Karpas-422 (cell line): ENCODE data around the gene ULBP1. TPM values are rescaled to one million over a fixed set of nuclear protein-coding genes. Genes with fewer than 3 reads are reported as not detected.
"Not testable (repeated sequence)": the region's sequence is repeated elsewhere in the genome, so short reads cannot be mapped to it uniquely, and the experiment has no call there.

Experiments
- DNase-seq: peaks from one replicate; pipeline ENCODE4 v3.0.0-alpha.2; 2015
- H2AFZ ChIP-seq: fragments of 200-600 bp; sonication (generic); 2 replicates; pipeline ENCODE4 v1.6.1; 2014; ENCODE audit warnings: antibody characterized with exemption, low read length, mixed read lengths
- H3K27ac ChIP-seq: fragments of 200-600 bp; sonication (generic); 2 replicates; pipeline ENCODE4 v1.5.1; 2014; ENCODE audit warnings: mild to moderate bottlenecking, low read length, moderate library complexity
- H3K27me3 ChIP-seq: fragments of 200-600 bp; sonication (generic); 2 replicates; pipeline ENCODE4 v1.6.1; 2014; ENCODE audit warnings: low read length, mixed read lengths
- H3K36me3 ChIP-seq: fragments of 200-600 bp; sonication (generic); 2 replicates; pipeline ENCODE4 v1.6.1; 2014; ENCODE audit warnings: low read length, mixed read lengths; ENCODE audit not compliant: insufficient read depth
- H3K4me1 ChIP-seq: fragments of 200-600 bp; sonication (generic); 2 replicates; pipeline ENCODE4 v1.6.1; 2014; ENCODE audit warnings: mild to moderate bottlenecking, low read length, mixed read lengths
- H3K4me2 ChIP-seq: fragments of 200-600 bp; sonication (generic); 2 replicates; pipeline ENCODE4 v1.6.1; 2014; ENCODE audit warnings: low read length, low read depth, mild to moderate bottlenecking; ENCODE audit not compliant: poor library complexity, severe bottlenecking
- H3K4me3 ChIP-seq: fragments of 200-600 bp; sonication (generic); 2 replicates; pipeline ENCODE4 v1.5.1; 2014; ENCODE audit warnings: mild to moderate bottlenecking, antibody characterized with exemption, low read length, mixed read lengths
- H3K79me2 ChIP-seq: fragments of 200-600 bp; sonication (generic); 2 replicates; pipeline ENCODE4 v1.6.1; 2014; ENCODE audit warnings: mild to moderate bottlenecking, low read length, mixed read lengths
- H3K9ac ChIP-seq: fragments of 200-600 bp; sonication (generic); 2 replicates; pipeline ENCODE4 v1.6.0; 2014; ENCODE audit warnings: low read length
- H3K9me2 ChIP-seq: fragments of 200-600 bp; sonication (generic), shearing (Covaris generic); replicated peaks from 2 replicates; pipeline ENCODE4 v1.6.0; 2014; ENCODE audit warnings: mild to moderate bottlenecking, low read length, moderate library complexity; ENCODE audit not compliant: insufficient read depth
- H3K9me3 ChIP-seq: fragments of 300-700, 200-600 bp; sonication (generic); 2 replicates; pipeline ENCODE4 v1.6.1; 2014; ENCODE audit warnings: low read length, mixed read lengths
- H4K20me1 ChIP-seq: fragments of 200-600 bp; sonication (generic); 2 replicates; pipeline ENCODE4 v1.6.1; 2014; ENCODE audit warnings: mild to moderate bottlenecking, antibody characterized with exemption, low read length, low read depth; ENCODE audit not compliant: insufficient read depth
- total RNA-seq: library from RNA; depleted of rRNA; stranded (reverse); fragments of >200 nt; shearing (Covaris generic); gene quantifications from 2 replicates; pipeline ENCODE4 v1.2.3, GENCODE V29; 2014; ENCODE audit warnings: low replicate concordance

ULBP1 gene
- total RNA-seq, 1 experiment from 2014 or later = 5.1 TPM

DNA sequence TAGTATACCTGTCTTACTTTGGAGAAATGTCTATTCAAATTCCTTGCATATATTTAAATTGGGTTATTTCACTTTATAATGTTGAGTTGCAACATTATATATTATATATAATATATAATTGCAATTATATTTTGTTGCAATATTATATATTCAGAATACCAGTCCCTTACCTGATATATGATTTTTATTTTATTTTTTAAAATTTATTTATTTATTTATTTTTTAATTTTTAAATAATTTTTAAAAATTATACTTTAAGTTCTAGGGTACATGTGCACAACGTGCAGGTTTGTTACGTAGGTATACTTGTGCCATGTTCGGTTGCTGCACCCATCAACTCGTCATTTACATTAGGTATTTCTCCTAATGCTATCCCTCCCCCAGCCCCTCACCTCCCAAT is 36.7 kb upstream of the ULBP1 start:
- H3K9me2 ChIP-seq, H3K27me3 ChIP-seq, H3K9me3 ChIP-seq, H3K9ac ChIP-seq, DNase-seq, H4K20me1 ChIP-seq, H3K36me3 ChIP-seq, H2AFZ ChIP-seq, H3K4me2 ChIP-seq, H3K79me2 ChIP-seq, H3K27ac ChIP-seq, H3K4me3 ChIP-seq: not testable (repeated sequence)
- H3K4me1 ChIP-seq = peaks cover 15% of the 10 kb centered on the region

DNA sequence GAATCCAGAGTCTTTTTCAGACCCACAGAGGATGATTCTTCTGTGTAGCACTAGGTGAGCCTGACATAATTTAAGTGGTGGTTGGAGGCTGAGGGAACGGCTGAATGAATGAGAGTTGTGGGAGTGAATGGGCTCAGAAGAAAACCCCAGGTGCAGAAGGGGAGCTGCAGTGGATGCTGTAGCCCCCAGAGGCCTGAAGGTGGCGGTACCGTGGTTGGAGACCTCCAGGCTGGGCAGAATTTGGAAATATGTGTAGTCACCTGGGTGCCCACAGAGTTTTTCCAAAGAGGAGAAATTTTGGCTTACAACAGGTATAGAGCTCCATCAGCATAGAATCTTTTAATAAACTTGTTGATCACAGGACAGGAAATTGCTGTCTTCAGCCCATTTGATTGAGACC is 34.3 kb upstream of the ULBP1 start:
- Histone ChIP-seq H3K9ac (no peak overlapping the region), H3K36me3 (no peaks in the 10 kb centered on the region), H3K27ac (no peak overlapping the region), H3K27me3 (no peaks in the 10 kb centered on the region), H3K4me3 (no peak overlapping the region), H3K9me2 (no peaks in the 10 kb centered on the region), H3K79me2 (no peaks in the 10 kb centered on the region), H2AFZ (no peak overlapping the region), H3K4me2 (no peak overlapping the region), H3K4me1 (peaks cover 8% of the 10 kb centered on the region), H3K9me3 (no peaks in the 10 kb centered on the region), H4K20me1 (no peaks in the 10 kb centered on the region)
- peak; percentile 76 for DNase-seq

DNA sequence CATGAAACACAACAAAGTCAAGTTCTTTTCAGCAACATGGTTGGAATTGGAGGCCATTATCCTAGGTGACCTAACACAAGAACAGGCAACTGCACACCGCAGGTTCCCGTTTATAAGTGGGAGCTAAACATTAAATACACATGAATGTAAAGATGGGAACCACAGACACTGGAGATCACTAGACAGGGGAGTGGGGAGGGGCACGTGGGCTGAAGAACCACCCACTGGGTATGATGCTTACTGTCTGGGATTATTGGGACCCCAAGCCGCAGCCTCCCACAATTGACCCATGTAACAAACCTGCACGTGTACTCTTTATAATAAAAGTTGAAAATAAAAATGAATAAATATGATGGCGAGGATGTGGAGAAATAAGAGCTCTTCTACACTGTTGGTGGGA is 32.2 kb upstream of the ULBP1 start:
- H3K36me3 ChIP-seq = no peaks in the 10 kb centered on the region
- no peaks in the 10 kb centered on the region for H3K27me3 ChIP-seq
- peaks cover 7% of the 10 kb centered on the region for H3K4me1 ChIP-seq
- H3K9me3 ChIP-seq = no peaks in the 10 kb centered on the region
- H3K9me2 ChIP-seq = no peaks in the 10 kb centered on the region
- H3K4me2 ChIP-seq = no peak overlapping the region
- peak; percentile 27 for DNase-seq
- no peak overlapping the region for H3K9ac ChIP-seq
- no peaks in the 10 kb centered on the region for H4K20me1 ChIP-seq
- no peak overlapping the region for H3K27ac ChIP-seq
- H3K4me3 ChIP-seq = no peak overlapping the region
- no peak overlapping the region for H2AFZ ChIP-seq
- no peaks in the 10 kb centered on the region for H3K79me2 ChIP-seq

DNA sequence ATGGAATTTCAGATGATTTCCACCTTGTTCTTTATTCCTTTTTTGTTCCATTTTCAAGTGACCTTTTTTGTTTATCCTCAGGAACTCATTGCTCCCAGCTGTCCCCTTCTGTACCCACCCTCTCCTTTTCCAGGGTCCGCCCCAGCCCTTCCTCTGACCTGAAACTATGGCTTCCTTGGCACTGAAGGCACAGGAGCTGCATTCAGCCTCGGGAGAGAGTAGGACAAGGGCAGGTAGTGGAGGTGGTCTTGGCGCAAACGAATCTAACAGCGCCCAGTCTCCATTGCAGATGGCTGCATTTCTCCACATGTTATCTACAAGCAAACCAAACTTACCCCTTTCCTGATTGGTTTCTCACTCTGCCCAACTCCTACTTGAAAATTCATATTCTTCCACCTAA is 30.7 kb upstream of the ULBP1 start:
- Histone ChIP-seq H3K4me1 (peaks cover 9% of the 10 kb centered on the region), H3K9me3 (no peaks in the 10 kb centered on the region), H3K27me3 (no peaks in the 10 kb centered on the region), H3K9me2 (no peaks in the 10 kb centered on the region), H3K79me2 (no peaks in the 10 kb centered on the region), H3K4me2 (no peak overlapping the region), H3K36me3 (no peaks in the 10 kb centered on the region), H3K27ac (no peak overlapping the region), H3K9ac (no peak overlapping the region), H2AFZ (no peak overlapping the region), H4K20me1 (no peaks in the 10 kb centered on the region), H3K4me3 (no peak overlapping the region)
- DNase-seq = peak; percentile 35

DNA sequence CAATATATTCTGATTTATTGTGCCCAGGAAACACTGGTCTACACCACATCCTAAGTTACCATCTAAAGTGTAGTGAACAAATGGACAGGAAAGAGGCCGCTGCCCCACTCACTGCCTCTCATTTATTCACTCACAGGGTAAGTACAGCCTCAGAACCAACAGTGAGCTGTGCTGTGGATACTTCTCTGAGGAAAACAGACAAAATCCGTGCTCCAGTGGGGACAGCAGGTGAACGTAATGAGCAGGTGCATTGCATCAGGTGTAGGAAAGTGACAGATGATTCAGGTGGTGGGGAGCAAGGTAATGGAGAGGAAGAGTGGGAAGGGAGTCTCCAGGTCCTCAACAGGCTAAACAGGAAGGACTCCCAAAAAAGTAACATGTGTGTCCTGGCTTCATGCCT is 30.3 kb upstream of the ULBP1 start:
- H2AFZ ChIP-seq = no peak overlapping the region
- peaks cover 13% of the 10 kb centered on the region for H3K4me1 ChIP-seq
- no peak overlapping the region for H3K4me3 ChIP-seq
- no peaks in the 10 kb centered on the region for H3K9me3 ChIP-seq
- no peak for DNase-seq
- H3K36me3 ChIP-seq = no peaks in the 10 kb centered on the region
- H4K20me1 ChIP-seq = no peaks in the 10 kb centered on the region
- no peak overlapping the region for H3K27ac ChIP-seq
- H3K9me2 ChIP-seq = no peaks in the 10 kb centered on the region
- H3K27me3 ChIP-seq = no peaks in the 10 kb centered on the region
- no peak overlapping the region for H3K4me2 ChIP-seq
- no peak overlapping the region for H3K9ac ChIP-seq
- no peaks in the 10 kb centered on the region for H3K79me2 ChIP-seq

DNA sequence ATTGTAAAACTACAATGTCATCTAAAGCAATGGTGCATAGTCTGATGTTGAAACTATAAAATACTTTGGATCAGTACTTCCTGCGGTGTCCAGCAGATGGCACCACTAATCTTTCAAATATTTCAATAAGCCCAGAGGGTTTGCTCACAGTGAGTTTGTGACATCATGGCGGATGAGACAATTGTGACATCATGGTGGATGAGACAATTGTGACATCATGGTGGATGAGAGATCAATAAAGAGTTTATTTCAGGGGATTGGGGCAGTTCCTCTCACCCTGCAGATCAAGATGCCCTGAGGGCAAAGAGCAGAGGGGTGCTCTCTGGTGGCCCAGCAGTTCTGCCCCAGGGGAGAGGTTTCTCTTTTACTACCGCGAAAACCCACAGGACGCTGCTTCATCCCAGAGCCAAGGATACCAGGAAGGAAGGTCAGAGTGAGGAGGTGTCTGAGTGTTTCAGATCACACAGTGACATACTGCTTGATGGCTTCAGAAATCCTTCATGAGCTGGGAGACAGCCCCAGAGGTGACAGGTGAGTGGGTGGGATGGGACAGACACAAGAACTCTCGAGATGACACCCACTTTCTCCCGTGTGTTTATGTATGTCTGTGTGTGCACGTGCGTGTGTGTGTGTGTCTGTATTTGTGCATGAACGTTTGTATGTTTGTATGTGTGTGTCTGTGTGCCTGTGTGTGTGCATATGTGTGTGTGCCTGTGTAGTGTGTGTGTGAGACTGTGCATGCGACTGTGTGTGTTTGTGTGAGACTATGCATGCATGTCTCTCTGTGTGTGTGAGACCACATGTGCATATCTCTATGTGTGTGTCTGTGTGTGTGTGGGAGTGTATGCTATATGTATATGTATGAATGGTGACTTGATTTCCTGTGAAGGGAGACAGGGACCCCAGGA is 29.2 kb upstream of the ULBP1 start:
- Histone ChIP-seq H3K9ac (peak overlapping the region; percentile 52), H3K36me3 (no peaks in the 10 kb centered on the region), H3K4me2 (peak overlapping the region; percentile 51), H3K9me2 (no peaks in the 10 kb centered on the region), H3K4me3 (peak overlapping the region; percentile 50; the same call in 1 of the 2 replicates), H3K4me1 (peaks cover 23% of the 10 kb centered on the region), H3K79me2 (no peaks in the 10 kb centered on the region), H3K27me3 (no peaks in the 10 kb centered on the region), H3K9me3 (no peaks in the 10 kb centered on the region), H4K20me1 (no peaks in the 10 kb centered on the region), H3K27ac (no peak overlapping the region), H2AFZ (peak overlapping the region; percentile 55; the same call in 1 of the 2 replicates)
- peak; percentile 93 for DNase-seq

DNA sequence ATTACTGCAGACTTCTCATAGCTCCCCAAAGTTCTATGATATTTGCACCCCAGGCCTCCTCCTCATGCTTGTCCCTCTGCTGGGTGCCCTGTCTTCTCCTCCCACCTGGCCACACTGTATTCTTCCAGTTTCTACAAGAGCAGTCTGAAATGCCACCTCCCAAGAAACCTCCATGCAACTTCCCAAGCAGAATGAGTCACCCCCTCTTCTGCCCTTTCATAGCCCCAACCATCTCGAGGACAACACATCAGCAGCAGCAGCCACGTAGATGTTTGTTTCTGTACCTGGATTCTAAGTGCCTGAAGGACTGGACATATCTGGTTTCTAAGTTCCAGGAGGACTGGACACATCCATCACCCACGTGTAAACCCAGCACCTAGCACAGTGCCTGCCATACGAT is 28.5 kb upstream of the ULBP1 start:
- peaks cover 3% of the 10 kb centered on the region; the same call in 1 of the 2 replicates for H3K27me3 ChIP-seq
- no peaks in the 10 kb centered on the region for H4K20me1 ChIP-seq
- peaks cover 23% of the 10 kb centered on the region for H3K4me1 ChIP-seq
- no peaks in the 10 kb centered on the region for H3K36me3 ChIP-seq
- H3K4me3 ChIP-seq = no peak overlapping the region; the same call in 1 of the 2 replicates
- H3K27ac ChIP-seq = no peak overlapping the region
- H2AFZ ChIP-seq = no peak overlapping the region
- no peaks in the 10 kb centered on the region for H3K9me3 ChIP-seq
- no peaks in the 10 kb centered on the region for H3K79me2 ChIP-seq
- no peak overlapping the region for H3K4me2 ChIP-seq
- H3K9me2 ChIP-seq = no peaks in the 10 kb centered on the region
- DNase-seq = peak; percentile 27
- H3K9ac ChIP-seq = no peak overlapping the region

DNA sequence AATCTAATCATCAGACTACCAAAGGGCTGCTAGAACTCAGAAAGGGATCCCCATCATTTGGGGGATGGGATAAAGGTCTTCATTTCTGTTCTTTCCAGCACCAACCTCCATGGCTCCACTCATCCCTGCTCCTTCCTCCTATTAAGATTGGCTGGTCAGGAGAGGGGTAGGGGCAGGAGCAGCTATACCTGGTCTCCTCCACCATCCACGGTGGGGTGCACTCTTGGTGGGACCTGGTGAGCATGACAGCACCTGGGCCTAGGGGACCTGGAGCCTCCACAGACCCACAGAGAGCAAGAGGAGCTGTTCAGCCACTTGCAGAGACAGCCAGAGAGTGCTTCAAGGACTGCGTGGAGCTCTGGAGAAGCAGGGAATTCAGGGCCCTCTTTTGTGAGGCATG is 28.1 kb upstream of the ULBP1 start:
- no peaks in the 10 kb centered on the region for H3K9me3 ChIP-seq
- H3K9ac ChIP-seq = no peak overlapping the region
- DNase-seq = peak; percentile 28
- no peaks in the 10 kb centered on the region for H3K9me2 ChIP-seq
- no peak overlapping the region for H3K27ac ChIP-seq
- no peak overlapping the region for H2AFZ ChIP-seq
- peaks cover 23% of the 10 kb centered on the region for H3K4me1 ChIP-seq
- no peak overlapping the region for H3K4me2 ChIP-seq
- no peak overlapping the region for H3K4me3 ChIP-seq
- no peaks in the 10 kb centered on the region for H4K20me1 ChIP-seq
- H3K27me3 ChIP-seq = peaks cover 4% of the 10 kb centered on the region; the same call in 1 of the 2 replicates
- H3K36me3 ChIP-seq = no peaks in the 10 kb centered on the region
- H3K79me2 ChIP-seq = no peaks in the 10 kb centered on the region
